Measurements from ENCODE around the gene RHOT1. TPM values are rescaled to one million over a fixed set of nuclear protein-coding genes. Genes with fewer than 3 reads are reported as not detected.
A peak's percentile ranks its signal among the peaks of the same experiment; 100 is the strongest.
"Not testable (repeated sequence)": the region's sequence is repeated elsewhere in the genome, so short reads cannot be mapped to it uniquely, and the experiment has no call there.

Gene RHOT1
- total and polyA plus RNA-seq, 9 donors = 32.8 to 51.7 (median 39.1) TPM

GRCh38 chr17:32110596-32110995, 31.7 kb upstream of the RHOT1 start:
- Histone ChIP-seq H3K9me3 (no peaks in the 10 kb centered on the region), H3K36me3 (no peaks in the 10 kb centered on the region)

GRCh38 chr17:32111141-32111771, 31.0 kb upstream of the RHOT1 start:
- intact Hi-C loops (cut with DNase I) = no loop called here
- H3K9me3 ChIP-seq = no peaks in the 10 kb centered on the region
- 22 to 30% (median 23%) methylated on average over 18 of the region's 18 CpGs for WGBS, 3 donors
- TF ChIP-seq, protein P1, sequence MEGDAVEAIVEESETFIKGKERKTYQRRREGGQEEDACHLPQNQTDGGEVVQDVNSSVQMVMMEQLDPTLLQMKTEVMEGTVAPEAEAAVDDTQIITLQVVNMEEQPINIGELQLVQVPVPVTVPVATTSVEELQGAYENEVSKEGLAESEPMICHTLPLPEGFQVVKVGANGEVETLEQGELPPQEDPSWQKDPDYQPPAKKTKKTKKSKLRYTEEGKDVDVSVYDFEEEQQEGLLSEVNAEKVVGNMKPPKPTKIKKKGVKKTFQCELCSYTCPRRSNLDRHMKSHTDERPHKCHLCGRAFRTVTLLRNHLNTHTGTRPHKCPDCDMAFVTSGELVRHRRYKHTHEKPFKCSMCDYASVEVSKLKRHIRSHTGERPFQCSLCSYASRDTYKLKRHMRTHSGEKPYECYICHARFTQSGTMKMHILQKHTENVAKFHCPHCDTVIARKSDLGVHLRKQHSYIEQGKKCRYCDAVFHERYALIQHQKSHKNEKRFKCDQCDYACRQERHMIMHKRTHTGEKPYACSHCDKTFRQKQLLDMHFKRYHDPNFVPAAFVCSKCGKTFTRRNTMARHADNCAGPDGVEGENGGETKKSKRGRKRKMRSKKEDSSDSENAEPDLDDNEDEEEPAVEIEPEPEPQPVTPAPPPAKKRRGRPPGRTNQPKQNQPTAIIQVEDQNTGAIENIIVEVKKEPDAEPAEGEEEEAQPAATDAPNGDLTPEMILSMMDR (IDR thresholded peaks at IDR 0.05) = peak in 1 of 3 donors; percentile 13
- TF ChIP-seq POLR2A (IDR thresholded peaks at IDR 0.05) (no peak), EP300 (IDR thresholded peaks at IDR 0.05) (no peak)
- peak; percentile 64 to 81 (median 76) for DNase-seq
- H3K4me3 ChIP-seq = no peak overlapping the region
- no peaks in the 10 kb centered on the region for H3K36me3 ChIP-seq
- peaks cover 7% of the 10 kb centered on the region for H3K4me1 ChIP-seq (ENCODE audit: insufficient read depth)
- no peak overlapping the region for H3K27ac ChIP-seq
- no peaks in the 10 kb centered on the region for H3K27me3 ChIP-seq

More at GRCh38 chr17:32110596-32110995, 31.7 kb upstream of the RHOT1 start:
- Histone ChIP-seq H3K4me1 (ENCODE audit: insufficient read depth) (peaks cover 7% of the 10 kb centered on the region), H3K27me3 (no peaks in the 10 kb centered on the region), H3K27ac (no peak overlapping the region), H3K4me3 (no peak overlapping the region)
- WGBS, 3 donors = 85 to 86% (median 86%) methylated on average over 21 of the region's 21 CpGs
- intact Hi-C loops (cut with DNase I) = no loop called here
- TF ChIP-seq EP300 (IDR thresholded peaks at IDR 0.05) (no peak), POLR2A (IDR thresholded peaks at IDR 0.05) (no peak)
- TF ChIP-seq, protein P1 (IDR thresholded peaks at IDR 0.05) = no peak
- DNase-seq = no peak

- H3K27ac ChIP-seq = no peak overlapping the region
- intact Hi-C loops (cut with DNase I) = no loop called here
- peaks cover 7% of the 10 kb centered on the region for H3K4me1 ChIP-seq (ENCODE audit: insufficient read depth)
- H3K27me3 ChIP-seq = no peaks in the 10 kb centered on the region
- 94 to 96% (median 95%) methylated on average over 20 of the region's 20 CpGs for WGBS, 3 donors
- TF ChIP-seq, protein P1 (IDR thresholded peaks at IDR 0.05) = no peak
- no peak for TF ChIP-seq EP300 (IDR thresholded peaks at IDR 0.05)
- no peak for TF ChIP-seq POLR2A (IDR thresholded peaks at IDR 0.05)
- H3K9me3 ChIP-seq = no peaks in the 10 kb centered on the region
- DNase-seq = no peak
- H3K36me3 ChIP-seq = no peaks in the 10 kb centered on the region
- H3K4me3 ChIP-seq = no peak overlapping the region
Observed at GRCh38 chr17:32112416-32112815, 29.9 kb upstream of the RHOT1 start.

- H3K4me1 ChIP-seq (ENCODE audit: insufficient read depth) = peaks cover 7% of the 10 kb centered on the region
- 61 to 73% (median 65%) methylated on average over 4 of the region's 4 CpGs for WGBS, 3 donors
- H3K36me3 ChIP-seq = no peaks in the 10 kb centered on the region
- intact Hi-C loops (cut with DNase I) = no loop called here
- no peak for DNase-seq
- no peak overlapping the region for H3K27ac ChIP-seq
- no peaks in the 10 kb centered on the region for H3K9me3 ChIP-seq
- TF ChIP-seq EP300 (IDR thresholded peaks at IDR 0.05) = no peak
- TF ChIP-seq, protein P1 (IDR thresholded peaks at IDR 0.05) = no peak
- no peak for TF ChIP-seq POLR2A (IDR thresholded peaks at IDR 0.05)
- no peaks in the 10 kb centered on the region for H3K27me3 ChIP-seq
- no peak overlapping the region for H3K4me3 ChIP-seq
Observed at GRCh38 chr17:32114536-32114935, 27.8 kb upstream of the RHOT1 start.

- H3K9me3 ChIP-seq; H3K4me3 ChIP-seq; intact Hi-C loops (cut with DNase I); H3K27me3 ChIP-seq; H3K4me1 ChIP-seq (ENCODE audit: insufficient read depth); DNase-seq; H3K27ac ChIP-seq; H3K36me3 ChIP-seq: not testable (repeated sequence)
- WGBS, 3 donors = 69 to 90% (median 72%) methylated on average over 8 of the region's 8 CpGs
Observed at GRCh38 chr17:32115546-32115945, 26.8 kb upstream of the RHOT1 start.

All from ovary (tissue), 9 donors.